Measurements from ENCODE around the gene AGAP9. TPM values are rescaled to one million over a fixed set of nuclear protein-coding genes. Genes with fewer than 3 reads are reported as not detected.
"Not testable (repeated sequence)": the region's sequence is repeated elsewhere in the genome, so short reads cannot be mapped to it uniquely, and the experiment has no call there.

Gene AGAP9
- total RNA-seq, 4 donors from 2014 or later, result 1.0 to 12.8 (median 1.5) TPM

GRCh38 chr10:47481182-47481766 lies 42.2 kb downstream of the AGAP9 start:
- H3K4me1 ChIP-seq; H3K27me3 ChIP-seq; DNase-seq; H3K9me3 ChIP-seq; H3K36me3 ChIP-seq; H3K4me3 ChIP-seq; H3K27ac ChIP-seq; intact Hi-C loops (cut with DNase I; ENCODE audit: low total_unique reads): not testable (repeated sequence)

GRCh38 chr10:47480133-47480532 lies 43.3 kb downstream of the AGAP9 start:
- H3K9me3 ChIP-seq; H3K4me3 ChIP-seq; intact Hi-C loops (cut with DNase I; ENCODE audit: low total_unique reads); H3K27me3 ChIP-seq; H3K36me3 ChIP-seq; H3K4me1 ChIP-seq; H3K27ac ChIP-seq; DNase-seq: not testable (repeated sequence)

DNA sequence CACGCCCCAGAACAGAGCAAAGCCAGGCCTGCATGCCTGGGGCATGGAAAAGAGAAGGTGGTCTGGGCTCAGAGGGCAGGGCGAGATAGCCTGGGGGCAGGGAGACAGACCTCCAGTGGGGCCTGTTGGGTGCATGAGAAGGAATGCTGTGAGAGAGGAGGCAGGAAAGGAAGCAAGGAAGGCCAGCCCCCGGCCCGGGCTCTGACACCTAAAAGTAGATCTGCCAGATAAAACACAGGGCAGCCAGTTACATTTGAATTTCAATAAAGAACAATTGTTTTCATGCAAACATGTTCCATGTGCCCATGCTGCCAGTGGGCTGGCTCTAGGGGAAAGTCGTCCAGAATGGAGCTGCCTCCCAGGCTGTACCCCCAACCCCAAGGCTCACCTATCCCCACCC lies 45.3 kb downstream of the AGAP9 start:
- H3K4me3 ChIP-seq, H3K27ac ChIP-seq: not testable (repeated sequence)

DNA sequence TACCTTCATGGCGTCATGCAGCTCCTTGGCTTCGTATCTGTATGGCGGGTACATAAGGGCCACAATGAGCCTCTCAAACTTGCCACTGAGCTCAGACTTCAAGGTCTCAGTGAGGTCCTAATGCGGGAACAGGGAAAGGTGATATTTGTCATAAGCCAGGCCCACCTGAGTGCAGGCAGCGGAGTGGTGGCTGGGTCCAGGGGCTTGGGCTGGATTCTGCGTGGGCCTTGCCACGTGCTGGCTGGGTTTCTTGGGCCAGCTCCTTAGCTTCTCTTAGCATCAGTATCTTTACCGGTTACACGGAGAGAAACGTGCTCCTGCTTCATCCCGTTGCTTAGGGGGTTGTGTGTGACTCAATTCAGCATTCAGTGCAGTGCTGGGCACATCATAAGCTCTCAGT lies 46.4 kb downstream of the AGAP9 start:
- H3K4me3 ChIP-seq; H3K27ac ChIP-seq; H3K36me3 ChIP-seq; intact Hi-C loops (cut with DNase I; ENCODE audit: low total_unique reads); H3K9me3 ChIP-seq; DNase-seq; H3K4me1 ChIP-seq; H3K27me3 ChIP-seq: not testable (repeated sequence)

More for the DNA sequence above, 45.3 kb downstream of the AGAP9 start:
- H3K27me3 ChIP-seq; H3K36me3 ChIP-seq; H3K4me1 ChIP-seq; intact Hi-C loops (cut with DNase I; ENCODE audit: low total_unique reads); DNase-seq; H3K9me3 ChIP-seq: not testable (repeated sequence)

DNA sequence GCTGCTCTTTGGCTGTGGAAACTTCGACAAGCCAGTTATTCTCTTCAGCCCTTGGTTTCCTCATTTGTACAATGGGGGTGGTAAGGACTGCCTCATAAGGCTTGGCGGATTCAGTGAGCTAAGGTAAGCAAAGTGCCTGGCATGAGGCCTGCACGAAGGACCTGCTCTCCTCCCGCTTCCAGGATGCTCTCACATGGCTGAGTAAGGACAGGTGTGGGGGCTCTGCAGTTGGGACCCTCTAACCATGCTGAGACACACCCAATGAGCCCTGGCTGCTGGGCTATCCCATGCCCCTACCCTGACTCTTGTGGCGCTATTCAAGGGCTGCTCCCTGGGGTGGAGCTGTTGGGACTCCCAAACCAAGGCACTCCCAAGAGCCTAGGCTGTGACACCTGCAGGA lies 48.3 kb downstream of the AGAP9 start:
- H3K4me1 ChIP-seq; DNase-seq; H3K27ac ChIP-seq; H3K36me3 ChIP-seq; intact Hi-C loops (cut with DNase I; ENCODE audit: low total_unique reads); H3K4me3 ChIP-seq; H3K27me3 ChIP-seq; H3K9me3 ChIP-seq: not testable (repeated sequence)

DNA sequence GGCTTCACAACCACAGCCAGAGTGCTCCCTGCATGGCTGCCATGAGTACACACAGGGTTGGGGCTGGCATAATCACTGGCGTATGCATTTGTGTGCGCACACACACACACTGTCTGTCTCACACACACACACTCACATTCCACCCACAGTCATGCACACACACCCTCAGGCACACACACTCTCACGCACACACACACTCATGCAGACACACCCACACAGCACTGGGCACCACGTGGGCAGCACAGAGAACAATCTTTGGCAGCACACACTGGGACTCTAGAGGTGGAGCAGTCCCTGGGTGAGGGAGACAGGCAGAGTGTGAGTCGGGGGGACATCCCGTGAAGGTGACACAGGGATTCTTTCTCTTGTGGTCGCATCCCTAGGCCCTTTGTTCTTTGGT lies 49.9 kb downstream of the AGAP9 start:
- H3K27me3 ChIP-seq; H3K36me3 ChIP-seq; H3K4me1 ChIP-seq; H3K27ac ChIP-seq; H3K4me3 ChIP-seq; intact Hi-C loops (cut with DNase I; ENCODE audit: low total_unique reads); H3K9me3 ChIP-seq; DNase-seq: not testable (repeated sequence)

GRCh38 chr10:47472647-47473046 lies 50.8 kb downstream of the AGAP9 start:
- H3K9me3 ChIP-seq; DNase-seq; intact Hi-C loops (cut with DNase I; ENCODE audit: low total_unique reads); H3K27ac ChIP-seq; H3K27me3 ChIP-seq; H3K4me3 ChIP-seq; H3K4me1 ChIP-seq; H3K36me3 ChIP-seq: not testable (repeated sequence)

DNA sequence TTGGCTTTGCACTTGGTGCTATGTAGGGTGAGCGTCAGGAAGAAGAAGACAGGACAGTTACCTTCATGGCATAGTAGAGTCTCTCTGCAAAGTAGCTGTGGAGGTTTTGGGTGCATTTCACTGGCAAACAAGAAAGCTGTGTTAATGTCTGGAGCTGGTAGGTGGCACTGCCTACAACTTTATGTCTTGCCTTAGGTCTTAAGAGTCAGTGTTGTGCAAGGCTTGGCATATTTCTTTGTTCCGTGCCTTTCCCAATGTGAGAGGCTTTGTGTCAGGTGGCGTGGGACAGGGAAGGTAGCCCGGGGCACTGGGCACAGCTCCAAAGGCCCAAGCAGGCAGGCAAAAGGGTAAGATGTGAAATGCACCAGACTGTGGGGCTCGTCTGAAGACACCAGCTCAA lies 51.4 kb downstream of the AGAP9 start:
- intact Hi-C loops (cut with DNase I; ENCODE audit: low total_unique reads); H3K4me1 ChIP-seq; H3K4me3 ChIP-seq; H3K36me3 ChIP-seq; H3K27ac ChIP-seq; DNase-seq; H3K27me3 ChIP-seq; H3K9me3 ChIP-seq: not testable (repeated sequence)

DNA sequence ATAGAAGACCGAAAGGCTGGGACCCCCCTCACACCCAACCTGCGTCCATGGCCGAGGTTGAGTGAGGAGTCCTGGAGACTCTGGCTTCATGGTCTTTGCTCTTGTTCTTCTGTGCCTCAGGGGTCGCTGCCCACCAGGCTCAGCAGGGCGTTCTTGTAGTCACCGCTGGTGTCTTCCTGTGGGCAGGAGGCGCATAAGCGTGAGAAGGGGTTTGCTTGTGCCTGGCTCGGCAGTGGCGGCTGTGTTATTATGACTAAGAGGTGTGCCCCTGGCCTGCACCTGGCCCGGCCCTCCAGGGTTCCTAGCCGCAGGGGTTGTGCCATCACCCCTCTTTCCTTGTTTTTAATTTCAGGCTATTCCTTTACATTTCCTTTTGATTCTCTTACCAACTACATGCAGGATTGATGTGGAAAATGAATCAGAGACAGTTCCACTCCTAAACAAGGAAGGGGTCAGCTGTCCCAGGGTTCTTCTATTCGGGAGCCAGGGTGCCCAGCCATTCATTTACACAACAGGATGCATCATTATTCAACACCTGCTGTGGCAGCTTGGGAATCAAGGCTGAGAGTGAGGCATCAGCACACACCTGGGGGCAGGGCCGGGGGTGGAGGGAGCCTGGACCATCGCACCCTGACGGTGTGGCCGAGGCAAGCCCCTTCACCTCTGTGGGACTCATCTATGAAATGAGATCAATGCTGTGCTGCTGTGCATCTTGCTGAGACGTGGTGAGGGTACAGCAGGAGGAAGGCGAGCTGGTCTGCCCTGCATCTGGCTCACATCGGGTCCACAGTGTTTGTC lies 54.5 kb downstream of the AGAP9 start:
- DNase-seq; H3K4me1 ChIP-seq; H3K9me3 ChIP-seq; intact Hi-C loops (cut with DNase I; ENCODE audit: low total_unique reads); H3K4me3 ChIP-seq; H3K27me3 ChIP-seq; H3K36me3 ChIP-seq; H3K27ac ChIP-seq: not testable (repeated sequence)

DNA sequence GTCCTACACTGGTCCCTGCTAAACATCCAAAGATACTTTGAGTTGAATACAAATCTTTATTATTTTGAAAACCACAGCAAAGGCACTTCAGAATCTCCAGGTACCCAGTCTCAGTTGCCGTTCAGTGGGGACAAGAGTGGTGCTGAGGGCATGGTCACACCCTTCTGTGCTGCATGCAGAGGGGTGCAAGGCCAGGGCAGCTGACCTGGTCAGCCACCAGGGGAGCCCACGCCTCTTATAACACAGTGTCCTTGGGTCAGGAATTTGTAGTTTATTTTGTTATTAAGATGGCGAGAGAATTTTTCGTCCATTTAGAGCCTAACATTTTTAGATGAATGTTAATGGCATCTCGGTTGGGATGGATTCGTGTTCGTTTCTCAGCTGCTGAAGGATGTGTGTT lies 55.5 kb downstream of the AGAP9 start:
- H3K36me3 ChIP-seq; H3K4me3 ChIP-seq; DNase-seq; H3K27me3 ChIP-seq; H3K4me1 ChIP-seq; H3K9me3 ChIP-seq; H3K27ac ChIP-seq; intact Hi-C loops (cut with DNase I; ENCODE audit: low total_unique reads): not testable (repeated sequence)

- not testable (repeated sequence) for H3K27ac ChIP-seq
Measured at GRCh38 chr10:47467458-47467857, 56.0 kb downstream of the AGAP9 start.

GRCh38 chr10:47465216-47465917 lies 58.1 kb downstream of the AGAP9 start:
- intact Hi-C loops (cut with DNase I; ENCODE audit: low total_unique reads); H3K27ac ChIP-seq; H3K36me3 ChIP-seq; H3K4me3 ChIP-seq; H3K9me3 ChIP-seq; DNase-seq; H3K27me3 ChIP-seq; H3K4me1 ChIP-seq: not testable (repeated sequence)

More at GRCh38 chr10:47467458-47467857, 56.0 kb downstream of the AGAP9 start:
- H3K27me3 ChIP-seq; H3K4me3 ChIP-seq; H3K36me3 ChIP-seq; intact Hi-C loops (cut with DNase I; ENCODE audit: low total_unique reads); H3K4me1 ChIP-seq; DNase-seq; H3K9me3 ChIP-seq: not testable (repeated sequence)

- H3K4me3 ChIP-seq; H3K9me3 ChIP-seq; H3K27ac ChIP-seq; DNase-seq; H3K27me3 ChIP-seq; intact Hi-C loops (cut with DNase I; ENCODE audit: low total_unique reads); H3K4me1 ChIP-seq; H3K36me3 ChIP-seq: not testable (repeated sequence)
Measured at GRCh38 chr10:47462577-47463358, 60.7 kb downstream of the AGAP9 start.

Data from uterus (tissue), 4 donors.